IPS-18c (cell line): ENCODE data around the gene CYP3A7.
"Not testable (repeated sequence)": the region's sequence is repeated elsewhere in the genome, so short reads cannot be mapped to it uniquely, and the experiment has no call there.

Source experiments
- H3K4me3 ChIP-seq: 2 replicates; pipeline ENCODE4 v1.7.0; 2013; ENCODE audit warnings: low read depth, mild to moderate bottlenecking, low read length, moderate library complexity; ENCODE audit not compliant: insufficient read depth
- H3K9me3 ChIP-seq: one replicate; pipeline ENCODE4 v1.6.1; 2013; ENCODE audit warnings: mild to moderate bottlenecking, low read length, moderate library complexity; ENCODE audit not compliant: control insufficient read depth, insufficient read depth

CYP3A7 gene

GRCh38 chr7:99748846-99749579 is 14.0 kb upstream of the CYP3A7 start:
- no peaks in the 10 kb centered on the region for H3K9me3 ChIP-seq
- H3K4me3 ChIP-seq: no peak overlapping the region

- H3K4me3 ChIP-seq, H3K9me3 ChIP-seq: not testable (repeated sequence)
These were observed 11.9 kb upstream of the CYP3A7 start for GRCh38 chr7:99746915-99747314.

- H3K9me3 ChIP-seq, H3K4me3 ChIP-seq: not testable (repeated sequence)
These were observed 10.4 kb upstream of the CYP3A7 start for GRCh38 chr7:99745395-99745794.

DNA sequence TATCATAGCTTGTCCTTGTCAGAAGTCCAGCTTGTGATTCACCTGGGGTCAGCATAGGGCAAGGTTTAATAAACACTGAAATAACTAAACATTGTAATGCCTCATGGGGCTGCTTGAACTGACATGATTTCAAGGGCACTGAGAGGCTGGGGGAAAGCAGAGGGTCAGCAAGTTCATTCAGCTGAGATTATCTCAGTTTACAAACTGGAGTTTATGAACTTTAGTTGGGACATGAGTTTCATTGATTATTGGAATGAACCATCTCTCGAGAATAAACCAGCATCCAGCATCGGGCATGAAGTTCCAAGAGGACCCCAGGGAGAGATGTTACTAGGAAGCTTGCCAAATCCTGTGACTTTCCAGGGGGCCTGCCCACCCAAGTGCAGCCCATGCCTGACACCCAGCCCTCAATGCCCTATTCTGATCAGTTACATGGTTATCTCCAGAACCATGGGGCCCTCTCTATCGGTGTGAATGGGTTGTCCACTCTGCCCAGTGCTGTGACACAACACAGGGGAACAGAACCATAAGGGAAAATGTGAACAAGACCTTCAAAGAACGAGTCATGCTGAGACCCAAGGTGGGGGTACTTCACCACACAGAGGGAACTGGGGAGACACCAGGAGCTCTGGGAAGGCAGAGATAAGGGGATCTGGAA is 7.9 kb upstream of the CYP3A7 start:
- Histone ChIP-seq H3K4me3 (no peak overlapping the region), H3K9me3 (no peaks in the 10 kb centered on the region)

DNA sequence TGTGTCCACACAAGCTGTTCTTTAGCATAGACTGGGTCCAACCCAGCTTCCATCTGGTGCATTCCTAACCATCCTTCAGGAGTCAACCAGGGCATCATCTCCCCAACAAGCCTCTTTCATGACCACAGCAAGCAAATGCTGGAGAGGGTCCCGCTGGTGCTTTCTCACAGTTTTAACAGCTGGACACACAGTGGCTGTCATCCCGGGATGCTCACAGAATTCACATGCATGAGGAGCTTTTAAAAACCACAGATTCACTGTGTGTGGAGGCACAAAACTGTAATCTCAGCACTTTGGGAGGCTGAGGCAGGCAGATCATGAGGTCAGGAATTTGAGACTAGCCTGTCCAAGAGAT is 6.4 kb upstream of the CYP3A7 start:
- no peaks in the 10 kb centered on the region for H3K9me3 ChIP-seq

GRCh38 chr7:99740573-99741440 is 5.8 kb upstream of the CYP3A7 start:
- H3K4me3 ChIP-seq: no peak overlapping the region
- peaks cover under 1% of the 10 kb centered on the region for H3K9me3 ChIP-seq

More for the DNA sequence above, 6.4 kb upstream of the CYP3A7 start:
- H3K4me3 ChIP-seq: no peak overlapping the region

GRCh38 chr7:99739699-99740572 is 4.9 kb upstream of the CYP3A7 start:
- Histone ChIP-seq H3K4me3 (no peak overlapping the region), H3K9me3 (peaks cover 4% of the 10 kb centered on the region)

GRCh38 chr7:99737726-99738125 is 2.7 kb upstream of the CYP3A7 start:
- peaks cover 4% of the 10 kb centered on the region for H3K9me3 ChIP-seq
- no peak overlapping the region for H3K4me3 ChIP-seq

DNA sequence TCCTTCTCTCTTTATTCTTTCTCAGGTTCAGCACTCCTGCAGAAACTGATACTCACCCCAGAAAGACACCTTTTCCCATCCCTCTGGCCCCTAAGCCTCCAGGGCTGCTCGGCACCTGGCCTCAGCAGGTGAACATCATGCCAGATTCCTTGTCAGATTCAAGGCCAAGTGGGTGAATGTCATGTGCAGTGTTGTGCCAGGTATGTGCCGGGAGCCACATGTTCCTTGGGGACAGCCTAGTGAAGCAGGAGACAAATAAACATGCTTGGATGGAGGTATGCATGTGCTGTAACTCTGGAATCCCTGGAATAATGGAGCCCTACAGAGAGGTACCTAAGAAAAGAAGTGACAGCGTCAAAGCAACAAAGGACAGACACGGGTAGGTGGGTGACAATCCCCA is 1.7 kb upstream of the CYP3A7 start:
- not testable (repeated sequence) for H3K4me3 ChIP-seq

GRCh38 chr7:99733448-99733847 is 1.5 kb downstream of the CYP3A7 start:
- Histone ChIP-seq H3K4me3 (no peak overlapping the region), H3K9me3 (peaks cover 4% of the 10 kb centered on the region)

More for the DNA sequence above, 1.7 kb upstream of the CYP3A7 start:
- H3K9me3 ChIP-seq: not testable (repeated sequence)

DNA sequence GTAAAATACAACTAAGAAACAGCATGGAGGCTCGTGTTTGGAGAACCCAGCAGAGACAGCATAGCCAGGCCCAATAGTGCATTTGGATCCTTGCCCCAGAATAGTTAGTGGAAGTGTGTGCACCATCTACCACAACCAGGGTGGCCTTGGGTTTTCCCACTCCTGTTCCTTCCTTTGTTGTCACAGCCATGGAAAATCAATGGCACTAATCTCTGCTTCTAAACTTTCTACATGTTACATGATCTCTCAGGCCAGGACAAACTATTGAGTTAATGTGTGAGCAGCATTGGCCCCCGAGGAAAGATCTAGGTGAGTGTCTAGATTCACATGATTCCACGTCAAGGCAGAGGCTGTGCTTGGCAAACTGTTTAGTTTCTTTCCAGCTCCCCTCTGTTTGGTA is 2.0 kb downstream of the CYP3A7 start:
- Histone ChIP-seq H3K4me3 (no peak overlapping the region), H3K9me3 (peaks cover 4% of the 10 kb centered on the region)

GRCh38 chr7:99731638-99732374 is 3.2 kb downstream of the CYP3A7 start:
- Histone ChIP-seq H3K4me3 (no peak overlapping the region), H3K9me3 (peaks cover 4% of the 10 kb centered on the region)

- Histone ChIP-seq H3K4me3 (no peak overlapping the region), H3K9me3 (peaks cover 4% of the 10 kb centered on the region)
These were observed 4.0 kb downstream of the CYP3A7 start for GRCh38 chr7:99730992-99731391.

DNA sequence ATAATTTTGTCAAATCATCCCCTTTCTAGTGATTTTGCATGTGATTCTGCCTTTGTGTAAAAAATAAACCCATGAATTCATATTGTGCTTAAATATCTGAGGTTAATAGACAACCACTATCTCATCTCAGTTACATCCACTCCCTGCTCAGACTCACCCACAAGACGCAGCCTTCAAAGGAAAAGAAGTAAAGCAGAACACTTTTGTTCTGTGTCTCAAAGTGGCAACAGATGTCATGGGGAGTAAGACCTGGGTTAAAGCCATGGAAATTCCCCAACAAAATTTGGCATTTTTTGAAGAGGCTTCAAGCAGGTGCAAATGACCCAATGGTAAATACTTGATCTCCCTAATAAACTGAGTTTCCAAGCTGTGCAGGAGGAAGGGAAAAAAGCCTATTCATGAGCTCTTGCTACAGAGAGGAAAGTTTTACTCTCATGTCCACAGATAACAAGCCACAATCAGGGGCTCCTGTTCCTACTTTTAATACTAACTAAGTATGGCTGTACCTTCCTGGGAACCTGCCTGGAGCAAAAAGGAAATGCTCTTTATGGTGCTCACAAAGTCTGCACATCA is 4.7 kb downstream of the CYP3A7 start:
- no peaks in the 10 kb centered on the region for H3K9me3 ChIP-seq
- no peak overlapping the region for H3K4me3 ChIP-seq

GRCh38 chr7:99729486-99730237 is 5.3 kb downstream of the CYP3A7 start:
- H3K9me3 ChIP-seq: no peaks in the 10 kb centered on the region
- no peak overlapping the region for H3K4me3 ChIP-seq

DNA sequence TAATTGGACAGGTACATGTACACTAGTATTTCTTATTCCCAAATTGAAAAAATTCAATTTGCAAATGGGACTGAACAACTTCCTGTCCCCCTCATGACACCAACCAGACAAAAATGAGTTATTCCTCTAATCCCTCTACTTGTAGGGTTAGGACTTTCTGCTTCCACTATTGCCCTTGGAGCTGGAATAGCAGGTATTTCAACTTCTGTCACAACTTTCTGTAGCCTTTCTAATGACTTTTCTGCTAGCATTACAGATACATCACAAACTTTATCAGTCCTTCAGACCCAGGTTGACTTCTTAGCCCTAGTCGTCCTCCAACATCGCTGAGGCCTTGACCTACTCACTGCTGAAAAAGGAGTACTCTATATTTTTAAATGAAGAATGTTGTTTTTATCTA is 6.4 kb downstream of the CYP3A7 start:
- H3K9me3 ChIP-seq: no peaks in the 10 kb centered on the region

More for the DNA sequence above, 6.4 kb downstream of the CYP3A7 start:
- no peak overlapping the region for H3K4me3 ChIP-seq
